ENCODE results near the gene GMPPA.

GRCh38 chr2:219502618-219503017 is 3.9 kb downstream of the GMPPA start:
- no peak for TF ChIP-seq POLR2A (IDR thresholded peaks at IDR 0.05)
- TF ChIP-seq EP300 (IDR thresholded peaks at IDR 0.05) = no peak

Measured in stomach (tissue), 4 donors.